H1 (cell line): ENCODE measurements around the gene DDX56. TPM values are rescaled to one million over a fixed set of nuclear protein-coding genes. Genes with fewer than 3 reads are reported as not detected.

ENCODE experiments used
- CTCF ChIA-PET: fragments of 300-600 bp; sonication (Branson Sonifier 250); formaldehyde crosslinking; loops from one replicate; lab custom pipeline; 2021; ENCODE audit not compliant: partially characterized antibody; lab: Charles Lee
- POLR2A ChIA-PET: fragments of 300-600 bp; sonication (Branson Sonifier 250); formaldehyde crosslinking; loops from one replicate; lab custom pipeline; 2021; ENCODE audit warnings: inconsistent platforms; ENCODE audit not compliant: partially characterized antibody; lab: Charles Lee
- DNase-seq, 2 experiments: peaks; one replicate each; pipeline versions ENCODE4 v3.0.0 to v3.0.0-alpha.2; 2010 to 2022; ENCODE audit warnings: low spot score in 2 of 2, low read depth in 1 of 2, mixed read lengths in 1 of 2
- FAIRE-seq: peaks from 2 replicates; lab custom pipeline; 2011; peaks lifted over from hg19 to GRCh38; lab: Jason Lieb, UNC
- H2AFZ ChIP-seq: 2 replicates; pipeline ENCODE4 v1.8.1; 2012; ENCODE audit warnings: low read length, inconsistent platforms
- H2AK5ac ChIP-seq: 2 replicates; pipeline ENCODE4 v1.6.1; 2013; ENCODE audit warnings: low read depth, low read length
- H2BK120ac ChIP-seq: replicated peaks from 2 replicates; pipeline ENCODE3; 2013; ENCODE audit warnings: low read depth, low read length, inconsistent platforms
- H2BK12ac ChIP-seq: 2 replicates; pipeline ENCODE4 v1.6.1; 2013; ENCODE audit warnings: low read depth, low read length
- H2BK15ac ChIP-seq: 2 replicates; pipeline ENCODE4 v1.6.1; 2013; ENCODE audit warnings: low read length
- H2BK20ac ChIP-seq: 2 replicates; pipeline ENCODE4 v1.6.1; 2013; ENCODE audit warnings: low read length
- H2BK5ac ChIP-seq: 2 replicates; pipeline ENCODE4 v1.6.1; 2013; ENCODE audit warnings: low read depth, low read length
- H3K14ac ChIP-seq: 2 replicates; pipeline ENCODE4 v1.6.1; 2013; ENCODE audit warnings: inconsistent platforms; ENCODE audit not compliant: insufficient read length
- H3K18ac ChIP-seq: 2 replicates; pipeline ENCODE4 v1.6.1; 2013; ENCODE audit warnings: low read length; ENCODE audit errors: extremely low read depth
- H3K23ac ChIP-seq: 2 replicates; pipeline ENCODE4 v1.6.1; 2013; ENCODE audit warnings: inconsistent platforms; ENCODE audit not compliant: insufficient read length
- H3K23me2 ChIP-seq: 2 replicates; pipeline ENCODE4 v1.6.1; 2013; ENCODE audit warnings: low read depth, low read length
- H3K27ac ChIP-seq: 2 replicates; pipeline ENCODE4 v1.6.1; 2011; ENCODE audit warnings: low read depth, low read length, inconsistent platforms
- H3K27me3 ChIP-seq, 4 experiments: replicated peaks in 1 of 4; 1 replicate in 1 of 4; 2 replicates in 3 of 4; pipeline versions ENCODE4 v1.6.1 to v1.8.1; 2011 to 2013; ENCODE audit warnings: low read length in 3 of 4, mild to moderate bottlenecking in 3 of 4, inconsistent platforms in 2 of 4, mixed read lengths in 2 of 4, moderate library complexity in 1 of 4; ENCODE audit not compliant: control insufficient read depth in 3 of 4, insufficient read depth in 3 of 4; ENCODE audit errors: extremely low read depth in 1 of 4
- H3K36me3 ChIP-seq, 4 experiments: 2 replicates each; pipeline versions ENCODE4 v1.6.1 to v1.8.1; 2011 to 2013; ENCODE audit warnings: mild to moderate bottlenecking in 4 of 4, low read length in 3 of 4, moderate library complexity in 2 of 4, control low read depth in 1 of 4, inconsistent platforms in 1 of 4; ENCODE audit not compliant: insufficient read depth in 4 of 4, control insufficient read depth in 2 of 4
- H3K4ac ChIP-seq: replicated peaks from 2 replicates; pipeline ENCODE3; 2013; ENCODE audit warnings: low read length, low read depth, mixed read lengths, inconsistent platforms; ENCODE audit not compliant: insufficient read length
- H3K4me1 ChIP-seq, 4 experiments: replicated peaks in 1 of 4; 1 replicate in 1 of 4; 2 replicates in 3 of 4; pipeline versions ENCODE4 v1.6.1 to v1.8.1; 2011 to 2013; ENCODE audit warnings: low read length in 3 of 4, inconsistent platforms in 2 of 4, mixed read lengths in 1 of 4; ENCODE audit not compliant: insufficient read depth in 4 of 4, control insufficient read depth in 3 of 4
- H3K4me2 ChIP-seq, 2 experiments: 2 replicates each; pipeline versions ENCODE4 v1.6.1 to v1.8.1; 2011 to 2013; ENCODE audit warnings: low read depth in 2 of 2, low read length in 2 of 2, control low read depth in 1 of 2, inconsistent platforms in 1 of 2, mild to moderate bottlenecking in 1 of 2; ENCODE audit not compliant: insufficient read depth in 1 of 2
- H3K4me3 ChIP-seq, 4 experiments: fragments of 200-600, 300-600 bp in 1 of 4; sonication (generic), shearing (Covaris generic), sonication (Bioruptor Twin) in 1 of 4; 2 replicates each; pipeline versions ENCODE4 v1.5.1 to v1.8.1; 2011 to 2016; ENCODE audit warnings: low read length in 4 of 4, low read depth in 3 of 4, control low read depth in 2 of 4, inconsistent platforms in 2 of 4, mild to moderate bottlenecking in 2 of 4, mixed read lengths in 1 of 4, moderate library complexity in 1 of 4; ENCODE audit not compliant: insufficient read depth in 2 of 4; ENCODE audit errors: extremely low read depth in 1 of 4
- H3K56ac ChIP-seq: replicated peaks from 2 replicates; pipeline ENCODE3; 2013; ENCODE audit warnings: low read depth, mild to moderate bottlenecking, mixed read lengths, low read length, inconsistent platforms; ENCODE audit not compliant: insufficient read length
- H3K79me1 ChIP-seq: 2 replicates; pipeline ENCODE4 v1.6.1; 2013; ENCODE audit warnings: low read depth, low read length, control low read depth
- H3K79me2 ChIP-seq, 2 experiments: 2 replicates each; pipeline versions ENCODE4 v1.6.1 to v1.8.1; 2012 to 2013; ENCODE audit warnings: low read length in 2 of 2, mild to moderate bottlenecking in 2 of 2, inconsistent platforms in 1 of 2; ENCODE audit not compliant: insufficient read depth in 2 of 2, control insufficient read depth in 1 of 2
- H3K9ac ChIP-seq, 4 experiments: replicated peaks in 1 of 4; 1 replicate in 1 of 4; 2 replicates in 3 of 4; pipeline versions ENCODE4 v1.6.1 to v1.8.1; 2011 to 2013; ENCODE audit warnings: low read depth in 3 of 4, low read length in 3 of 4, control low read depth in 2 of 4, mild to moderate bottlenecking in 2 of 4, moderate library complexity in 2 of 4, inconsistent platforms in 1 of 4; ENCODE audit errors: extremely low read depth in 1 of 4
- H3K9me3 ChIP-seq, 2 experiments: 2 replicates each; pipeline versions ENCODE4 v1.6.1 to v1.8.1; 2012 to 2013; ENCODE audit warnings: mild to moderate bottlenecking in 2 of 2, moderate library complexity in 2 of 2, control low read depth in 1 of 2, inconsistent platforms in 1 of 2, low read depth in 1 of 2, low read length in 1 of 2, mixed read lengths in 1 of 2; ENCODE audit not compliant: insufficient read depth in 2 of 2
- H4K20me1 ChIP-seq, 2 experiments: replicated peaks in 1 of 2; 2 replicates each; pipeline versions ENCODE3 to v1.8.1; 2011 to 2013; ENCODE audit warnings: inconsistent platforms in 2 of 2, low read length in 2 of 2, mild to moderate bottlenecking in 1 of 2; ENCODE audit not compliant: insufficient read depth in 2 of 2, control insufficient read depth in 1 of 2
- H4K5ac ChIP-seq: 2 replicates; pipeline ENCODE4 v1.6.1; 2013; ENCODE audit warnings: low read length, low read depth, mixed read lengths, inconsistent platforms; ENCODE audit not compliant: insufficient read length
- H4K8ac ChIP-seq: 2 replicates; pipeline ENCODE4 v1.8.0; 2013; ENCODE audit warnings: mild to moderate bottlenecking, moderate library complexity, low read length, inconsistent platforms; ENCODE audit not compliant: insufficient read depth; ENCODE audit errors: extremely low read depth
- H4K91ac ChIP-seq: replicated peaks from 2 replicates; pipeline ENCODE3; 2013; ENCODE audit warnings: low read length, mixed read lengths, inconsistent platforms; ENCODE audit not compliant: insufficient read length
- CBX8 ChIP-seq: fragments of 300-800, 300-1000 bp; sonication (generic); IDR thresholded peaks from 2 replicates; pipeline ENCODE4 v1.7.1; 2016; ENCODE audit warnings: low read depth, low read length, borderline replicate concordance
- NRF1 ChIP-seq: IDR thresholded peaks from 2 replicates; pipeline ENCODE4 v1.6.1; 2011; ENCODE audit warnings: mild to moderate bottlenecking, low read depth, low read length, improper control_type of control experiment
- RAD21 ChIP-seq, 2 experiments: IDR thresholded peaks in 1 of 2; conservative IDR thresholded peaks in 1 of 2; 2 replicates each; pipeline ENCODE4 v1.6.1; 2011; ENCODE audit warnings: low read depth in 2 of 2, low read length in 2 of 2, improper control_type of control experiment in 1 of 2, inconsistent platforms in 1 of 2, mild to moderate bottlenecking in 1 of 2, moderate library complexity in 1 of 2
- RFX5 ChIP-seq: IDR thresholded peaks from 2 replicates; pipeline ENCODE4 v1.6.1; 2011; ENCODE audit warnings: low read depth, low read length, improper control_type of control experiment, borderline replicate concordance
- SIRT6 ChIP-seq: IDR thresholded peaks from one replicate; pipeline ENCODE4 v1.7.1; 2012; ENCODE audit warnings: low read length, inconsistent platforms
- TBP ChIP-seq: IDR thresholded peaks from 2 replicates; pipeline ENCODE4 v1.6.1; 2011; ENCODE audit warnings: low read depth, low read length, improper control_type of control experiment
- WGBS, 2 experiments: shearing (Covaris generic) in 1 of 2; methylation state at CpG; one replicate each; pipeline versions ENCODE4 v1.1.6 to v1.1.7; 2013 to 2015; ENCODE audit warnings: low lambda C conversion rate in 2 of 2, mixed read lengths in 2 of 2, inconsistent platforms in 1 of 2, low coverage in 1 of 2, missing lambda C conversion rate in 1 of 2; ENCODE audit not compliant: insufficient replicate concordance in 2 of 2, insufficient coverage in 1 of 2, insufficient read length in 1 of 2; ENCODE audit errors: extremely low coverage in 1 of 2, missing lambda C conversion rate in 1 of 2; 5-methylcytosine and 5-hydroxymethylcytosine counted together
- polyA plus RNA-seq, 7 experiments: library from polyadenylated mRNA; depleted of rRNA in 3 of 7; stranded (reverse) in 5 of 7; unstranded in 2 of 7; fragments of >200 nt in 5 of 7; fragments of 200-250 nt in 2 of 7; gene quantifications; 1 replicate in 5 of 7; 2 replicates in 1 of 7; 4 replicates in 1 of 7; pipeline versions ENCODE4 v1.2.1 to v1.2.3, GENCODE V29; 2011 to 2013; ENCODE audit warnings: missing spikeins in 2 of 7, mixed read lengths in 2 of 7
- total RNA-seq: library from RNA; stranded (reverse); fragmentation: NEBNext Ultra II Directional; extraction: Animal tissue kit (Norgen Biotek cat#: 25700); gene quantifications from 2 replicates; pipeline ENCODE4 v1.2.1, GENCODE V29; 2021

Gene DDX56
- total and polyA plus RNA-seq, 2 of the 8 experiments (the other 6 are each of a cell fraction or from before 2014, with no cell fraction given) = 56.9 to 81.6 TPM

- POLR2A ChIA-PET = no interaction called here
- Histone ChIP-seq H4K5ac (no peak overlapping the region), H3K18ac (no peak overlapping the region), H3K9me3 (no peaks in the 10 kb centered on the region), H2BK5ac (no peak overlapping the region), H4K20me1 (peaks cover 3 to 18% of the 10 kb centered on the region in 2 experiments), H3K56ac (no peak overlapping the region)
- TF ChIP-seq CBX8 (no peak), RAD21 (IDR thresholded peaks at IDR 0.05 in 1 of 2, conservative IDR thresholded peaks at IDR 0.05 in 1 of 2; ENCODE audit: low read depth in 2 of 2, low read length in 2 of 2) (no peak), NRF1 (no peak), RFX5 (no peak), SIRT6 (no peak), TBP (no peak)
- TF ChIP-seq, all 59 proteins: peak for 0
- H2BK15ac ChIP-seq = no peak overlapping the region
- no peak overlapping the region for H2BK12ac ChIP-seq
- no peak overlapping the region for H3K14ac ChIP-seq
- H2AK5ac ChIP-seq = no peak overlapping the region
- no peak overlapping the region for H3K23ac ChIP-seq
- DNase-seq (no peak), FAIRE-seq (no peak)
- H4K91ac ChIP-seq = no peak overlapping the region
- CTCF ChIA-PET = no interaction called here
- H3K4me1 ChIP-seq = peaks cover 0 to 2% (median 0%) of the 10 kb centered on the region in 4 experiments; a peak in 3 of 7 replicates
- H3K9ac ChIP-seq = no peak overlapping the region
- H2AFZ ChIP-seq = no peak overlapping the region
- no peak overlapping the region for H4K8ac ChIP-seq
- H3K36me3 ChIP-seq = peaks cover 0 to 22% (median 7%) of the 10 kb centered on the region in 4 experiments; a peak in 4 of 8 replicates
- no peak overlapping the region for H2BK20ac ChIP-seq
- H3K4me2 ChIP-seq = no peak overlapping the region
- no peak overlapping the region for H3K4ac ChIP-seq
- no peaks in the 10 kb centered on the region for H3K23me2 ChIP-seq
- H3K79me1 ChIP-seq = peaks cover 15% of the 10 kb centered on the region
- no peak overlapping the region for H2BK120ac ChIP-seq
- no peak overlapping the region for H3K27ac ChIP-seq
- peaks cover 12 to 76% of the 10 kb centered on the region in 2 experiments; a peak in 3 of 4 replicates for H3K79me2 ChIP-seq
- WGBS, 2 experiments = 95% methylated on average over 5 of the region's 5 CpGs; no CpG with 5 or more reads in 1 of the 2 experiments
- no peak overlapping the region for H3K4me3 ChIP-seq
- H3K27me3 ChIP-seq = no peaks in the 10 kb centered on the region
Observed at GRCh38 chr7:44622342-44623151, 48.8 kb upstream of the DDX56 start.
